Right lobe of liver (tissue), 6 donors: ENCODE data around the gene ZCCHC24. TPM values are rescaled to one million over a fixed set of nuclear protein-coding genes. Genes with fewer than 3 reads are reported as not detected.

Experiments
- ATAC-seq, 4 donors: fragments of 200-7000 bp; cut with Tn5 transposase; one replicate each; pipeline ENCODE4 v1.9.1; 2020; ENCODE audit warnings: mild to moderate bottlenecking in 4 of 4, moderate library complexity in 4 of 4
- DNase-seq, 3 donors: peaks; one replicate each; pipeline ENCODE4 v3.0.0-alpha.2; 2020
- H3K27ac ChIP-seq, 3 donors: fragments of 200-600 bp; one replicate each; pipeline ENCODE4 v1.8.0; 2022
- H3K27me3 ChIP-seq, 2 donors: fragments of 200-600 bp; one replicate each; pipeline ENCODE4 v1.8.0; 2022
- H3K36me3 ChIP-seq, 4 donors: fragments of 200-600 bp; sonication (generic) in 1 of 4; one replicate each; pipeline versions ENCODE4 v1.5.1 to v1.8.0; 2017 to 2022; ENCODE audit warnings: control low read depth in 1 of 4
- H3K4me1 ChIP-seq, 4 donors: fragments of 200-600 bp; sonication (generic) in 1 of 4; one replicate each; pipeline versions ENCODE4 v1.5.1 to v1.8.0; 2017 to 2022; ENCODE audit warnings: control low read depth in 1 of 4
- H3K4me3 ChIP-seq, 3 donors: fragments of 200-600 bp; one replicate each; pipeline ENCODE4 v1.8.0; 2022
- H3K9me3 ChIP-seq, 4 donors: fragments of 200-600 bp; sonication (generic) in 1 of 4; one replicate each; pipeline versions ENCODE4 v1.5.1 to v1.8.0; 2017 to 2022; ENCODE audit warnings: control low read depth in 1 of 4
- POLR2A ChIP-seq: fragments of 450-650 bp; IDR thresholded peaks from one replicate; pipeline ENCODE4 v1.6.1; 2017; ENCODE audit warnings: antibody characterized with exemption, mild to moderate bottlenecking
- WGBS: methylation state at CpG from one replicate; pipeline ENCODE4 v1.1.6; 2018; ENCODE audit warnings: low coverage, low lambda C conversion rate; ENCODE audit not compliant: insufficient coverage; ENCODE audit errors: missing lambda C conversion rate; 5-methylcytosine and 5-hydroxymethylcytosine counted together
- intact Hi-C, 2 donors: fragments of 100-400 bp; cut with DNase I; formaldehyde crosslinking; loops; one replicate each; pipeline versions ENCODE4 v1.11.2 to v1.14.1; 2022
- total RNA-seq, 6 experiments: library from RNA; depleted of rRNA in 2 of 6; stranded (reverse); fragments of >200 nt in 2 of 6; fragmentation: NEBNext Ultra II Directional in 3 of 6; extraction: Animal tissue kit (Norgen Biotek cat#: 25700) in 3 of 6; gene quantifications; one replicate each; pipeline versions ENCODE4 v1.1.0 to v1.2.4, GENCODE V29; 2016 to 2023
- TF ChIP-seq, protein P1 (sequence below), 4 donors: fragments of 200-600 bp in 3 of 4; fragments of 450-650 bp in 1 of 4; IDR thresholded peaks; one replicate each; pipeline versions ENCODE4 v1.5.1 to v1.8.0; 2016 to 2022; ENCODE audit warnings: antibody characterized with exemption in 4 of 4, mild to moderate bottlenecking in 2 of 4
- donor health status: DM: no; HTN: yes; CAD: no.
- donor health status: DM: no; HTN: no; CAD: no.
- donor health status: DM: no; HTN: no; CAD: no.
- donor health status: DM: no; HTN: yes; CAD: no.
- donor health status: DM: no; HTN: yes; CAD: no.

Gene ZCCHC24
- total RNA-seq, 6 experiments from 2014 or later, result 19.8 to 33.6 (median 22.7) TPM

DNA sequence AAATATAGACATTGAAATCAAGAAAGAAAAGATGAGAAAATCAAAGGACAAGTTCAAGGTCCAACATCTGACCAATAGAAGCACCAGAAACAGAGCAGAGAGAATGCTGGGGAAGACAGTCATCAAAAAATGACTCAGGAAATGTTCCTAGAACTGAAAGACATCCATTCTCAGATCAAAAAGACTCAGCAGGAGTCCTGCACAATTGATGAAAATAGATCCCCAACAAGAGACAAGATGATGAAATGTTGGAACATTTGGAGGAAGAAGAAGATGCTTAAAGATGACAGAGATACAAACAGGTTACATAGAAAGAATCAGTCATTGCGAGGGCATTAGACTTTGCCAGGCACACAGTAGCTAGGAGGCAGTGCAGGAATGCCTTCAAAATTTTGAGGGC is 36.9 kb upstream of the ZCCHC24 start:
- Histone ChIP-seq H3K4me1 (no peaks in the 10 kb centered on the region), H3K9me3 (no peaks in the 10 kb centered on the region), H3K36me3 (no peaks in the 10 kb centered on the region), H3K27ac (no peak overlapping the region), H3K4me3 (no peak overlapping the region), H3K27me3 (no peaks in the 10 kb centered on the region)
- intact Hi-C loops, result no loop called here
- 89% methylated on average over 1 of the region's 1 CpG for WGBS
- no peak for TF ChIP-seq POLR2A
- TF ChIP-seq, protein P1, sequence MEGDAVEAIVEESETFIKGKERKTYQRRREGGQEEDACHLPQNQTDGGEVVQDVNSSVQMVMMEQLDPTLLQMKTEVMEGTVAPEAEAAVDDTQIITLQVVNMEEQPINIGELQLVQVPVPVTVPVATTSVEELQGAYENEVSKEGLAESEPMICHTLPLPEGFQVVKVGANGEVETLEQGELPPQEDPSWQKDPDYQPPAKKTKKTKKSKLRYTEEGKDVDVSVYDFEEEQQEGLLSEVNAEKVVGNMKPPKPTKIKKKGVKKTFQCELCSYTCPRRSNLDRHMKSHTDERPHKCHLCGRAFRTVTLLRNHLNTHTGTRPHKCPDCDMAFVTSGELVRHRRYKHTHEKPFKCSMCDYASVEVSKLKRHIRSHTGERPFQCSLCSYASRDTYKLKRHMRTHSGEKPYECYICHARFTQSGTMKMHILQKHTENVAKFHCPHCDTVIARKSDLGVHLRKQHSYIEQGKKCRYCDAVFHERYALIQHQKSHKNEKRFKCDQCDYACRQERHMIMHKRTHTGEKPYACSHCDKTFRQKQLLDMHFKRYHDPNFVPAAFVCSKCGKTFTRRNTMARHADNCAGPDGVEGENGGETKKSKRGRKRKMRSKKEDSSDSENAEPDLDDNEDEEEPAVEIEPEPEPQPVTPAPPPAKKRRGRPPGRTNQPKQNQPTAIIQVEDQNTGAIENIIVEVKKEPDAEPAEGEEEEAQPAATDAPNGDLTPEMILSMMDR (IDR thresholded peaks at IDR 0.05), result no peak
- ATAC-seq (no peak), DNase-seq (no peak)

DNA sequence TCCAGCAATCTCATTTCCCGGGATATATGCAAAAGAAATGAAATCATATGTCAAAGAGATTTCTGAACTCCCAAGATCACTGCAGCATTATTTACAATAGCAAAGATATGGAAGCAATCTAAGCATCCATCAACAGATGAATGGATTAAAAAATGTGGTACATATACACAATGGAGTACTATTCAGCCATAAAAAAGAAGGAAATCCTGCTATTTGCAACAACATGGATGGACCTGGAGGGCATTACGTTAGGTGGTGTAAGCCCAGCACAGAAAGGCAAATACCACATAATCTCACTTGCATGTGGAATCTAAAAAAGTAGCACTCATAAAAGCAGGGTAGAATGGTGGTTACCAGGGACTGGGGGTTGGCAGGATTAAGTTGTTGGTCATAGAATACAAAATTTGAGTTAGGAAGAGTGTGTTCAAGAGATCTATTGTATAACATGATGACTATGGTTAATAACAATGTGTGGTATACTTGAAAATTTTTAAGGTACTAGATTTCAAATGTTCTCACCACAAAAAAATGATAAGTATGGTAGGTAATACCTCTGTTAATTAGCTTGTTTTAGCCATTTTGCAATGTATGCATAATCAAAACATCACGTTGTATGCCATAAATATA is 34.0 kb upstream of the ZCCHC24 start:
- no peak overlapping the region for H3K4me3 ChIP-seq
- ATAC-seq (no peak), DNase-seq (no peak)
- intact Hi-C loops, result no loop called here
- no peaks in the 10 kb centered on the region for H3K4me1 ChIP-seq
- H3K27me3 ChIP-seq, result no peaks in the 10 kb centered on the region
- H3K9me3 ChIP-seq, result no peaks in the 10 kb centered on the region
- no peaks in the 10 kb centered on the region for H3K36me3 ChIP-seq
- TF ChIP-seq, protein P1 (IDR thresholded peaks at IDR 0.05), result no peak
- TF ChIP-seq POLR2A, result no peak
- no peak overlapping the region for H3K27ac ChIP-seq
- WGBS, result 79% methylated on average over 3 of the region's 3 CpGs

DNA sequence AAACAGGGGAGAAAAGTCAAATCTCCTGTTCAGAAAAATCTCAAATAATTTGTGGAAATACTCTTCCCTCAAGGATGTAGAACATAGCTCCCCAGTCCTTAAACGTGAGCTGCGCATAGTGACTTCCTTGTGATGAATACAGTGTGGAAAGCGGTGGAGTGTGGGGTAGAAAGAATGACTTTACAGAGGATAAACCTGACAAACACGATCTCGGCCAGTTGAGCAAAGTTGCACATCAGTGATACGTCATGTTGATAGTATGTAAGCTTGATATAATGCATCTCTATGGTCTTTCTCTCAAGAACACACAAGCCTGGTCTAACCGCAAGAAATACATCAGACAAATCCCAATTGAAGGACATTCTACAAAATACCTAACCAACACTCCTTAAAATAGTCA is 32.0 kb upstream of the ZCCHC24 start:
- ATAC-seq (no peak), DNase-seq (no peak)
- Histone ChIP-seq H3K36me3 (no peaks in the 10 kb centered on the region), H3K4me1 (peaks cover 0 to 7% (median 1%) of the 10 kb centered on the region in 4 donors), H3K27ac (no peak overlapping the region), H3K9me3 (no peaks in the 10 kb centered on the region), H3K27me3 (no peaks in the 10 kb centered on the region), H3K4me3 (no peak overlapping the region)
- no peak for TF ChIP-seq POLR2A
- TF ChIP-seq, protein P1 (IDR thresholded peaks at IDR 0.05), result no peak
- 84% methylated on average over 7 of the region's 7 CpGs for WGBS
- intact Hi-C loops, result no loop called here

DNA sequence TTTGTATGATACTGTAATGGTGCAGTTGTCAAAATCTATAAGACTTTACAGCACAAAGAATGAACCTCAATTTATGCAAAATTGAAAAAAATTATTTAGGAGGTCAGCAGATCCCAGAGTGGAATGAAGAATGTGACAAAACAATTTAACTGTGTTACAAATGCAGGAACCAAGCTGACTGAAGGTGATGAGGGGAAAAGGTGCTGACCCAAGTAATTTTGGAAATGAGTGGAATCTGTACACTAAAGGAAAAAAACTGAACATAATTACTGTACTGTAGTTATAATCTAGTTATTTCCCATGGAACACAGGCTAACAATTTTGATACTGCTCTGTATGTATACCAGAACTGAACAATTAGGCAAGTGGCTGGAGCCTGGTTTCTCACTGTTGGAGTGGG is 31.2 kb upstream of the ZCCHC24 start:
- intact Hi-C loops, result no loop called here
- H3K4me3 ChIP-seq, result no peak overlapping the region
- H3K9me3 ChIP-seq, result no peaks in the 10 kb centered on the region
- TF ChIP-seq POLR2A, result no peak
- TF ChIP-seq, protein P1 (IDR thresholded peaks at IDR 0.05), result no peak
- DNase-seq (no peak), ATAC-seq (no peak)
- no peaks in the 10 kb centered on the region for H3K36me3 ChIP-seq
- no peaks in the 10 kb centered on the region for H3K27me3 ChIP-seq
- H3K4me1 ChIP-seq, result peaks cover 0 to 7% (median 1%) of the 10 kb centered on the region in 4 donors
- H3K27ac ChIP-seq, result no peak overlapping the region

DNA sequence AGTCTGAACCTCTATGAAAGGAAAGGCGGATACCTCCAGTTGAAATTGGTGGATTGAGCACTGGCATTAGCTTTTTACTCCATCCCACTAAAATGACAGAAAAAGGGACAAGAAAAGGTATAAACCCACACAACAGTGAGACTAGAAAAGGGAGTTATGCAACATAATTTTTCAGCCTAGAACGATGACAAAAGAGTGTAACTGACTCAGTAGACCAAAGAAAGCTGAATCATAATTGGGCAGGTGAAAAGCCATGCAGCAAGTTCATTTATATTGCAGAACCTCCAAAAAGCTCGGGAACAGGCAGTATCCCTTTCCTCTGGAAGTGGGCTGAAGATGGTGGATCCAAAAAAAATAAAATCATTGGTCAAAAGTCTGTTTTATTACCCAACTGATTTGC is 30.5 kb upstream of the ZCCHC24 start:
- WGBS, result 59% methylated on average over 3 of the region's 3 CpGs

More for the DNA sequence above, 30.5 kb upstream of the ZCCHC24 start:
- ATAC-seq, result no peak
- intact Hi-C loops, result no loop called here
- H3K27me3 ChIP-seq, result no peaks in the 10 kb centered on the region
- no peaks in the 10 kb centered on the region for H3K36me3 ChIP-seq
- peaks cover 0 to 7% (median 1%) of the 10 kb centered on the region in 4 donors for H3K4me1 ChIP-seq
- TF ChIP-seq, protein P1 (IDR thresholded peaks at IDR 0.05), result no peak
- TF ChIP-seq POLR2A, result no peak
- DNase-seq, result no peak
- H3K9me3 ChIP-seq, result no peaks in the 10 kb centered on the region
- H3K4me3 ChIP-seq, result no peak overlapping the region
- H3K27ac ChIP-seq, result no peak overlapping the region
